GM21825 (cell line): ENCODE measurements around the gene KIF6.

Source experiments
- ATAC-seq: cut with Tn5 transposase; IDR thresholded peaks from one replicate; pipeline ENCODE4 v1.9.1; 2021; ENCODE audit warnings: mild to moderate bottlenecking, moderate library complexity; ENCODE audit not compliant: unreplicated experiment

KIF6 gene

DNA sequence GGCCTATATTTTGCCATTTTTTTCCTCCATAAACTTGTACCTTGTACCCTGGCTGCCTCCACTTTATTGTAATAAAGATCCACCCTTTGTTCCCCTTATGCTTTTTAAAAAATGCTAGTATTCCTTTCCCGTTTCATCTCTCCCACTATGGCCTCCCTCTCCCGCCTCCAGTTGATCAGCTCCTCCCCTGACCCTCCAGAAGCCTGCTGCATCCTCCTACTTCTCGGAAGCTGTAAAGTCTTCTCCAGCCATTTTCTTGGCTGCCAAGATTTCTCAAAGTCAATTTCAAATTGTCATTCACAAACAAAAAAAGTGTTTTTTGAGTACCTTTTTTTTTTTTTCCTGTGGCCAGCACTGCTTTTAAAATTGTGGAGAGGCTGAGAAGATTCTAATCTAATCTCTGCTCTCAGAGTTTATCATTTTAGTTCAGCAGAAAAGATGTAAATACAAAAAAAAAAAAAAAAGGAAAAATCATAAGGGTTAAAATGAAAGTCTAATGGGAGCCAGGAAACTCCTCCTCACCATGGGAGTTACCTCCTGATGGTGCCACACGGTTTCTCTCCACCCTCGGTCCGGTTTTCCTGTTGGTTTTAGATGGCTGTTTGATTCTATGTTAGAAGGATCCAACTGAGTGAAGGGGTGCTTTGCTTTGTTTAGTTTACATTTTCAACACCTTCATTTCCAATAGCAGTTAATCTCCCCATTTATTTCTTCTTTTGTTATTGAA is 299.7 kb downstream of the KIF6 start:
- no peak for ATAC-seq

DNA sequence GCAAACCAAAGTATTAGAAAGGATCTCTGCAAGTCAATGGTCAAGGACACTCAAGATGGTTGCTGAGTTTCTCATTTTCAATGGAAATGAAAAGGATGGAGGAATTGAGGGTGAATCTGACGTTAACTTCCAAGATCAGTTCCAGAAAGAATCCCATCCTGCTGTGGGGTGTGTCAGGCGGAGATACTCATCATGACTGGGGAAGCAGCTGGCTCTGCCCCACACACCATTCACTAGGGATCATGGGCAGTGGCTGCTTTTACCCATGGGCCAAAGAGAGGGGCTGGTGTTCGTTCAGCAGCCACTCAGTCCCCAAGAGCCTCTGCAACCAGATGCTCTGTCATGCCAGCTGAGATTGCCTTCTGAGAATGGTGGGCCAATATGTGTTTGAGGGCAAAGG is 300.4 kb downstream of the KIF6 start:
- no peak for ATAC-seq

- ATAC-seq: no peak
Observed at GRCh38 chr6:39422238-39422637, 303.0 kb downstream of the KIF6 start.

- no peak for ATAC-seq
Observed at GRCh38 chr6:39421383-39422225, 303.6 kb downstream of the KIF6 start.

DNA sequence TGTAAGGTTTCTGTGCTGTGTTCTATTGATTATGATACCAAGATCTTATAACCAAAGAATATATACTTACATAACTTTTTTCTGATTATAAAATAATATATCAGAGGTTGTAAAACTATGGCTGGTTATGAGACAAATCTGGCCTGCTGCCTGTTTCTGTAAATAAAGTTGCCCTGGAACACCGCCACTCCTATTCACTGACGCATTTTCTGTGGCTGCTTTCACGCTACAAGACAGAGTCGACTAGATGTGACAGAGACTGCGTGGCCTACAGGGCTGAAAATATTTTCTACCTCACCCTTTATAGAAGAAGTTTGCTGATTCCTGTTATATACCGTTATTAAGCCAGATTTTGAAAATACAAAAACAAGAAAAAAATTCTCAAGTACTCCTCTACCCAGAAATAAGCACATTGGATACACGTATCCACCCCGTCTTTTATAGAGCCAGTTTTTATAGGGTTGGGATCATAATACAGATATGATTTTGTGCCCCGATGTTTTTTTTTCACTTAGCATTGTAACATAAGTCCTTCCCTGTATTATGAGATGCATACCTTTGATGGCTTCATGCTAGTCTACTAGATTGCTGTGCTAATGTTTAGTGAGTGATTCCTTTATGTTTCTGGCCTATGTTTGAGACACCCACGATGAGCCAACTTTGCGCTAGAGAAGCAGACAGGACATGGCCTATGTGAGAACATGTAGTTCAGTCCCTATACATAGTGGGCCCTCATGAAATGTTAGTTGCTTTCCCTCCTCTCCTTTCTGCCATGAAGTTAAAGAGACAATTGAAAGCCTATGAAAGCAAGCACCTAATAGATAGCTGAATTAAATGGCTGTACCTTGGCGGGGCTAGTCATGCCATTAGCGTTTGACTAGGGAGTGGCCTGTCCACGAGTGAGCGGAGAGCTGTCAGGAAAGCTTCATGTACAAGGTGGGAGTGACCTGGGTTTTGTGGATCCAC is 304.6 kb downstream of the KIF6 start:
- ATAC-seq: no peak

DNA sequence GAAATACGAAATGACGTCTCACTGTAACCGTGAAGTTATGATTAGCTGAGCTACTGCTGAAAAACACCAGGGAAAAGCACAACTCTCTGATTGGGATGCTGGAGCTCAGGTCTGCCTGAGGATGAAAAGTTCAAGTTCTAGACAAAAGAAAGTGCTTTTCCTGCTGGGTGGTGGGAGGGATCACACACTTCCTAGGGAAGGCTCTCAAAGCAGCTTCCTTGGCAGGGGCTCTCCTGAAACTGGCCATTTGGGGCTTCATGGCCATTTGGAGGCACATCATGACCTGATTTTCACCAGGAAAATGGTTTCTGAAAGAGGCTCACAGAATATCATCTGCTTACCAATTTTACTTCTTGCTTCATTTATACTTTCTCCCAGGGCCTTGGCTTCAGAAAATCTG is 305.6 kb downstream of the KIF6 start:
- no peak for ATAC-seq

DNA sequence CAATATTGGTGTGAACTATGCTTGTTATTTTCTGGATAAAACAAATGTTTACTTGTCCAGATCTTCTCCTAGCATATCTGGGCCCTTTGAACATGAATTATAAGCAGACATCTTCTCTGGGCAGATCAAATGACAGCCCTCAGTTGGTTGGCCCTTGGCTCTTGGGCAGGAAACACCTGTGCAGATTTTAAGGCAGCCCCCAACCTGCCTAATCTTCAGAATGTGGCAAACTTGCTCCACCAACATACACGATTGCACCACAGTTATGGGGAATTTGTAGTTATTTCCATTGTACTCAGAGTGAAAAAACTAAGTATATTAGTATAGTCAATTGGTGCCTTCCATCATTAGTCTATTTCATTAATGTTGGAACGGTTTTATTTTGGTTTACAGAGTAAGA is 307.8 kb downstream of the KIF6 start:
- ATAC-seq: no peak

DNA sequence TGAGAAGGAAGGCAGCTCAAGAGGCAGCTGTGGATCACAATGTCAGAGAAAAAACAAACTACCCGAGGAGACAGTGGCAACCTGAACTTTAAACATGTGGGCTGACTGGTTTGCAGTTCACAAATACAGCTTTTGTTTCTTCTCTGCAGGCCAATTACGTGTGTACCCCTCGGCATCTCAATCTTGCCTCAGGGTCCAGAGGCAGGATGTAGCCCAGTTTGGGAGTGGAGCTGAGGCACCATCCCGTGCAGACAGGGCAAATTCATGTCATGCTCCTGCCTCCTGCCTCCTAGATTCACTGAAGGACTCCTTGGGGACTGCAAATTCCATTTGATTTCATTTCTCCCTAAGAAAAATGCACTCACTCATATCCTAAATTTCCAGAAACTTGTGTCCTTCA is 308.5 kb downstream of the KIF6 start:
- ATAC-seq: no peak

- no peak for ATAC-seq
Observed at GRCh38 chr6:39416026-39416425, 309.2 kb downstream of the KIF6 start.

GRCh38 chr6:39415482-39415881 is 309.7 kb downstream of the KIF6 start:
- no peak for ATAC-seq

- ATAC-seq: no peak
Observed at GRCh38 chr6:39411465-39411864, 313.7 kb downstream of the KIF6 start.

DNA sequence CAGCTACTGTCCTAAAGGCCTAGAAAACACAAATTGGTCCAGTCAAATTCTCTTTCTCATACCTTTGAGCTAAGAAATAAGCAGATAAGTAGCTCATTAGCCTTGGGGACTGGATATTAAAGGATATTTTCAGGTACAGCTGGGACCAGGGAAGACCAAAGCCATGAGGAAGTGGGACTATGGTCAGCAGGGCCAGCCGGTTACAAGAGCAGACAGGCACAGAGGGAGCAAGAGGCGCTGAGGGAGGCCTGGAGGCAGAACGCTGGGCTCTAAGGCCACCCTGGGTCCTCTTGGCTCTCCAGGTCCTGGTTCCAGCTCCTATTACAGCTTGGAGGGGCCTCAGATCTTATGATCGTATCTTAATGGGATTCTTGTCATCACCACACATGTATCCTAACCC is 314.2 kb downstream of the KIF6 start:
- ATAC-seq: no peak

GRCh38 chr6:39409889-39410288 is 315.3 kb downstream of the KIF6 start:
- no peak for ATAC-seq

GRCh38 chr6:39407446-39407993 is 317.7 kb downstream of the KIF6 start:
- ATAC-seq: peak; percentile 82

DNA sequence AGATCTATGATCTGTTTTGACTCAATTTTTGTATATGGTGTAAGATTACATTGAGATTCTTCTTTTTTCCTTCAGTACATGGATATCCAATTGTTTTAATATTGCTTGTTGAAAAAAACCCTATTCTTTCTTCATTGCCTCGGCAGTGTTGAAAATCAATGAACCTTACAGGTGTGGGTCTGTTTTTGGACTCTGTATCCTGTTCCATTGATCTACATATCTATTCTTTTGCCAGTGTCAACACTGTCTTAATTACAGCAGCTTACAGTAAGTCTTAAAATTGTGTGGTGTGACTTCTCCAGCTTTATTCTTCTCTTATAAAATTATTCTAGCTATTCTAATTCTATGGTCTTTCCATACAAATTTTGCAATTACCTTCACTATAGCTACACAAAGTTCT is 320.9 kb downstream of the KIF6 start:
- no peak for ATAC-seq

GRCh38 chr6:39403304-39403703 is 321.9 kb downstream of the KIF6 start:
- ATAC-seq: no peak

DNA sequence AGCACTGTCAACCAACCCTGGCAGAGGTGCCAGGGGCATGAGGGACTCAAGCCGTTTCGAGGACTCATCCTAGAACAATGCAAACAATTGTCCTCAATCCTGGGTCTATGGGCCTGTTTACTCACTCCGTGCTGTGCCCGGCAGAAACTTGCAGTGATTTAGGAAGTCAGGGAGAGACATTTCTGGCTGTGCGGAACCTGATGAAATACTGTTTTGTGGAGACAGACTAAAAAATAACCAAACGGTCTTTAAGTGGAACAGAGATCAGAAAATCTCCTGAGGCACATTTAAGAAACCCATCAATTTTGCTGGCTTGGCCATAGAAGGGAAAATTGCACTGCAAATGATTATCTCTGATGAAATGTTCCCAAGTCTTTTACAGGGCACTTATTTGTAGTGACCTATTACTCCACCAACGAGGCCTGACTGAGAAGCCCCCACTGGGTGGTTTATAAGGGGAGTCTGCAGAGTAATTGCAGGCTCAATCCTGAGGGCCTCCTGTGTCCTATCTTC is 322.9 kb downstream of the KIF6 start:
- no peak for ATAC-seq

DNA sequence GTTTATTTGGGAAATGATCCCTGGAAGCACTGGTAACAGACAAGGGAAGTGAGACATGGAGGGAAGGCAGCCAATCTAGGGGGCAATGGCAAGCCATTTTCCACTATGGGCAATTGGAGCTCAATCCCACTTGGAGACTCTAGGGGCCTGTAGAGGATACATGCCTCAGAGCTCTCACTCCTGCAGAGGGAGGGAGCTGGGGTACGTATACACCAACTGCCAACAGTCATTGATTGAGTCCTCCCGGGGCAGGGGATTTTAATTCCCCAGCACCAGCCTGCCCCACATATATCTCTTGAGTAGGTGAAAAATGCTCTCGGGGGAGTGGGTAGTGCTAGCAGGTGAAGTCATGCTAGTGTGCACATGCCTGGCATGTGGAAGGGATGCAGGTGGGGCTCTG is 323.8 kb downstream of the KIF6 start:
- no peak for ATAC-seq

DNA sequence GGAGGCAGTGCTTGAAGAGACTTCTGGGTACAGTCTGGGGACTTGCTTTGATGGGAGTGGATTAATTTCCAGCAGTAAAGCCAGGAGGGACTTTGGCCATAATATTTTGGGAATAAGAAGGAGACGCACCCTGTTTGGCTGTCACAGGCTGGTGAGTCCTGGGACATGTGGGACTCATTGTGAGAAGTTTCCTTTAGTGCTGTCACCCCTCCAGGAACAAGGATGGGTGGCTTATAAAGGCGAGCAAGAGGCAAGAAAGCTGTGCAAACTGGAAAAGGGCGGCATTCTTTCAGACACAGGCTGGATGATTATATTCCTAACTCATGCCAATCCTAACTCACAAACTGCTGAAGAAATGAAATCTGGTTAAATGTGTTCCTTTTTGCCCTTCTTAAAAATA is 325.2 kb downstream of the KIF6 start:
- ATAC-seq: no peak

DNA sequence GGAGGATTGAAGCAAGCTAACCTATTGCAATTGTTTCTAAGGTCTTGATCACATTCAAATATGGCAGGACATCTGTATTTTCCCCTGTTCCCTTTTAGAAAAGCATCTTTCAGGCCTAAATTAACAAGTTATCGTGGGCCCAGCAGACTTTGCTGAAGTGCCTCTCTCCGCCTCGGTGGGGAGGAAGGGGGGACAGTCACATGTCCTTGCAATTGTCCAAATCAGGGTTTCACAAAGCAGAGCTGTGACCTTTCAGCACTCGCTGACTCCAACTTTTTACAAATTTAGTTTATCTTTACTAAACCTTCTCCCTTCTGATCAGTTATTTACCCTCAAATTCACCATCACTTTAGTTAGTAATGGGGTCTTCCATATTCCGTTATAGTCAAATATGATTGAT is 328.4 kb downstream of the KIF6 start:
- no peak for ATAC-seq

DNA sequence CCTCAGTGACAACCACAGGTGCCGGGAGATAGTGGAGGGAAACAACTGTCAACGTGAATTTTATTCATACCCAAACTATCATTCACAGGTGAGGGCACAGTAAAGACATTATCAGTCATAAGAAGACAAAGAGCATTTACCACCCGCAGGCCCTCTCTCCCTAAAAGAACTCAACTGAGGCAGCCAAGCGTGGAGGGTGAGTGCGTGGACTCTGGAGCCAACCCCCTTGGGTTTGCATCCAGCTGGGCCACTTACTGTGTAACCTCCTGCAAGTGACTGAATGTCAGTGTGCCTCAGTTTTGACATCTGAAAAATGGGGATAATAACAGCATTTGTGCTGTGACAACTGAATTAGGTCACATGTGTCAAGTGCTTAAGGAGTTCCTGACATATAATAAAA is 332.1 kb downstream of the KIF6 start:
- ATAC-seq: no peak
